ENCODE data around the gene TBC1D7.
A peak's percentile ranks its signal among the peaks of the same experiment; 100 is the strongest.

TBC1D7 gene

DNA sequence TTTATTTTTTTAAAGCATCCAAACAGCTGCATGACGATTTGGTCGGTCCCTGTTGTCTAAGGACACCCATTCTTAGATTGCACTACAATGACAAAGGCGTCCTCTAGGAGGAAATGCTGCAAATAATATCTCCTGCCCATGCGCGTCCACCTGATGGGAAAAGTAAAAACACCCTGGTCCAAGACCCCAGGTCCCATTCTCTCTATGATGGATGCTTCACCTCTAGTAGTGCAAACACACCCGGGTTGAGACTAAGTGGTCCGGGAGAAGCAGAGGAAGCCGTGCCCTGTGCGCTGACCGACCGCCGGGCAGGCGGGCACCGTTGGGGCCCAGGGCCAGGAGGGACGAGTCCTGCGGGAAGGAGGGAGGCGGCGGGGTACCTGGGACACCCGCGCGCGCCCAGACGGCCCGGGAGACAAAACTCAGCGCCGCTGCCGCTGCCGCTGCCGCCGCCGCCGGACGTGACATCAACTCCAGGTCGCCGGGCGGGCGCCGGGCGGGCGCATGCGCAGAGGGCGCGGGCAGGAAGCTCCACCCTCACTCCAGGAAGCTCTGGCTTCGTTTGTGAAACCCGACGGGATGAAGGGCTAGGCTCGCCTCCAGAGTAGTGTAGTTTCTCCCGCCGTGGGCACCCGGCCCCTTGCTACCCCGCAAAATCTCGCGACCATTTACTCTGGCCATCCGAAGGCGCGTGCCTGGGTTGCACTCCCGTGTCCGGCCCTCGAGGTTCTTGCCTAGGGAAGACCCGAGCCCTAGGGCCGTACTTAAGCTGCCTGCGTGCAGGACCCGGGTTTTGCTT, at the start of gene TBC1D7:
Gene TBC1D7, minus strand, starts transcription at position 462 of the 799 bp plus-strand sequence. CDS start 1,639 bp downstream, outside the sequence.
- peak; percentile 92 for DNase-seq

DNA sequence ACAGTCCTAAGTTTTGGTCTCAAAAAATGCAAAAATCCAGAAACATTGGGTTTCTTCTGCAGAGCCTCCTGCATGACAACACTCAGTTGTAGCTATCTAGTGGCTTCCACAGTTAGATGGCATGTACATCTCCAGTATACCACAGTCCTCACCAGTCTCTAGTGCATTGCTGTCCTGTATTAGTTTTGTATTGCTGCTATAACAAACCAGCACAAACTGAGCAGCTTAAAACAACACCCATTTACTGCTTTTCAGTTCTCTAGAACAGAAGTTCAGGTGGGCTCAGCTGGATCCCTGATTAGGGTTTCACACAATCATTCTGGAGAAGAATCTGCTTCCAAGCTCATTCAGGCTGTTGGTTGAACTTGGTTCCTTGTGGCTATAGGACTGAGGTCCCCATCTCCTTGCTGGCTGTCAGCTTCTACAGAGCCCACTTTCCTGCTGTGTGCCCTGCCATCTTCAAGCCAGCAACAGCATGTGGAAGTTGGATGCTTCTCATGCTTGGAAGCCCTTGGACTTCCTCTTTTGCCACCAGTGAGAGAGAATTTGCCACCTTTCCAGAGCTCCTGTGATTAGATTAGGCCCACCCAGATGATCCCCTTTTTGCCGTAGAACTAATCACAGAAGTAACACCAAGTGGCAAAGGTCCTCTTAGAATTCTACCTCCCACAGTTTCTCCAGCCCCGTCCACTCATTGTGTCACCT, 48.9 kb upstream of the TBC1D7 start:
- no peak for DNase-seq

DNA sequence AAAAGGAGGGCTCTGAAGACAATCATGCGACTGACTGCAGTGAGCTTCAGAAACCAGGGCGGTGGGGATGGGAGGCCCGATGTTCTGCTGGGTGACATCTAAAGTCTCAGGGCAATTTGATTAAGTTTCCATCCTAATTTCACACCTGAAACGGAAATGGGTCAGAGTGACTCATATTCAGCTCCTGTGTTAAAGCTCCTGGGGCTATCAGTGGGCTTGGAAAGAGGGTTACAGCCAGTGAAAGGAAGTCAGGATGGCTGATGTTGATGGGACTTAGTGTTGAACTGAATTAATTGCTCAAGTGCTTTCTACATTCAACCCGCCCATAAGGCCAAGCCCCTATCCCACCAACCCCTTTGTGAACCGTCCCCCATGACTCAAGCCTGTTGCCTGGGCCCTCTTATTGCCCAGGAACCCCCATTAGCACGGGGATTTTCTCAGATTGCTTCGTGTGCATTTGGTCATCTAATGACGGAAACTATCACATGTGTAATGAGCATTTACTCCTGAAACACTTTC, 47.1 kb upstream of the TBC1D7 start:
- DNase-seq: peak; percentile 50

DNA sequence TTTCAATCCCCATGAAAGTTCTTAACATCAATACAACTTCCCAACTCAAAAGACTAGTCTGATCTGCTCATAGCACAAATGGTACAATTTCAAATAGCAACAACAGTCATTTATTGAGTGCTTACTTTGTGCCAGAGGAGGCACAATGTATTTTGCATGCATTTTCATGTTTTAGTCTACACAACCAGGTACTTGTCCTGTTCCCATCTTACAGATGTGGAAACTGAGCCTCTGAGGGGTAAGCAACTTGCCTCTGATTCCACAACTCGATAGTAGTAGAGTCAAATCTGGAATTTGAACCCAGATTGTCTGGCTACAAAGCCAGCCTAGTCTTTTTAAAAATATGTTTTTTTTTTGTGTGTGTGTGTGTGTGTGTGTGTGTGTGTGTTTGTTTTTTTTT, 45.6 kb upstream of the TBC1D7 start:
- no peak for DNase-seq

DNA sequence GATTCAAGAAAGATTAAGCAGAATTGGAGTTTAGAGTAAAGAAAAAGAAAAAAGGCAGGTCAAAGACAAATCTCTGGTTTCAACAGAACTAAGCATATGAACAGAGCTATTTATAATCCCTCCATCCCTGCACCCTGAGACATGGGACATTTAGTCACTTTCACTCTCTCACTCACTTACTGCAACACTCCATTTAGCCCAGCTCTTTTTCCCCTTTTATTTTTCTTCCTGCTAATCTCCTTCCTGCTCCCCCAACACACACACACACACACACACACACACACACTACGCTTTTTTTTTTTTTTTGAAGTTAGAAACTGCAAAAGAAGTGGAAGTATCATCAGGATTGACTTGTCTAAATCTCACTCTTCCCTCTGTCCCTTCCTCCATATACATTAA, 45.1 kb upstream of the TBC1D7 start:
- no peak for DNase-seq

DNA sequence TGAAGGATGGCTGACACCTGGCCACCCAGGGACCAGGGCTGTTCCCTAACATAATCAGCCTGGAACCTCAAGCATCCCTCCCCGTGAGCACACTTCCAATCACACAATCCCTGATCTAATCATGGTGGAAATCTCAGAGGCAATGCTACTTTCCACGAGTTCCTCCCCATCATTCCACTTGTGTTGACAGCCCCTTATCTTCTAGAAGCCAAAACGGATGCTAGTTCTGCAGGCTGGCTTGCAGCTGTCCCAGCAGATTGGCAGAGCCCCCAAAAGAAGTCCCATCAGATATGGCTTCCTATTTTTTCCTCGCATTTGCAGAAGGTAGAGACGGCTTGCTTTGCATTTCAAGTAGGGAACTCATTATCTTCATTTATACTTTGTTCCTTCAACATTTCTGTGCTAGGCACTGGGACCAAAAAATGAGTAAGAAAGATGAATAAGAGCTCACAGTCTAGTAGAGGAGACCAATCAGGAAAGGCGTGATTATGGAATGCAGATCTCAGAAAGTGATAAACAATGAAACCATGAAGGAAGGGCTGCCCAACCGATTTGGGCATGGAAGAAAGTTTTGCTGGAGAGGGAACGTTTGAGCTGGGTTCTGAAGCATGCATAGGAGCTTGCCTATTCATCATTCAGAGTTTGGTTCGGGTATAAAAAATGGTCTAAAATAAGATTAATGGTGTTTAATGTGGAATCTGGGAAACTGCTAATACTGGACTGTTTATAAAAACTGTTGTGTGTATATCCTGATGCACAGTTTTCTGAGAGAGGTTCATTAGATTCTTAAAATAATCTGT, 44.6 kb upstream of the TBC1D7 start:
- DNase-seq: no peak

DNA sequence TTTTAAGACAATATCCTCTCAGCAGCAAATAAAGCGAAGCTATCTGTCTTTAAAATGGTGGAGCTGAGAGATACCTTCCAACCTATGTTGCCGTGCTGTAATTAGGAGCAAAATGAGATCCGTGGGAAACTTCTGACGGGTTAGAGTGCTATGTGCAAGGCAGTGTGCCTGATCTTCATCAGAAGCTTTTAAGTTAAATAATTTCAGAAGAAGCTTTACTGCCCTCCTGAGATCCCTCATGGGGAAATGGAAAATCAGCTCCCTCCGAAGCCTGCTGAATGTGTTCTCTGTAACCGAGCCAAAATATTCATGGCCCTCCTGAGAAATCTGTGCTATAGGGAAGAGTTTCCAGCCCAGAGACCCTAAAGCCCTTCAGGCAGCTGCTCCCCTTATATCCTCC, 43.7 kb upstream of the TBC1D7 start:
- no peak for DNase-seq

DNA sequence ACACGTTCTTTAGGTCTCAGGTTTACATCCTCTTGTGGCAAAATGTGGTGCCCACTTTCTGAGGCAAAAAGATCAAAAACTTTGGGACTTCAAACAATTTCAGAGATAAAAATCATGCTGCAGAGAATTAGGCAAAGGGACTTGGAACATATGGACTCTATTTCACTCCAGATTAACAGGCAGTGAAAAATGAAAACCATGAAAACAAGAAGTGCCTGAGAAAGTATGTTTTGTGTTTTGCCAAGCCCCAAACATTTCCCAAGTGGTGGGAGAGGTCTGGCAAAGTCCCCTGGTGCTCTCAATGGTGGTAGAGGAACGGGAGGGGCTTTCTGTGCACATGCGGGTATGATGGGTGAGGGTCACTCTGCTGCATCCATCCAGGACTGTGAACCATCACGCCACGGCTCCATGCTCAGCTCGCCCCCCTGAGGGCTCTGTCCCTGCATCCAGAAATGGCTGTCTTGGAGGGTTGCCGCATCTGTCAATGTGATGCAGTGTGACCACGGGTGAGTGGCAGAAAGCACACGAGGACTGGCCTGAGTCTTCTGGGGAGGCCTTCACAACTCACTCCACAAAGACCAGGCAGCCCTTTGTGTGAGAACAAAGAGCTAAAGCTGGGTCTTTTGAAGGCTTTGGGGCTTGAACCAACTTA, 43.2 kb upstream of the TBC1D7 start:
- DNase-seq: no peak

DNA sequence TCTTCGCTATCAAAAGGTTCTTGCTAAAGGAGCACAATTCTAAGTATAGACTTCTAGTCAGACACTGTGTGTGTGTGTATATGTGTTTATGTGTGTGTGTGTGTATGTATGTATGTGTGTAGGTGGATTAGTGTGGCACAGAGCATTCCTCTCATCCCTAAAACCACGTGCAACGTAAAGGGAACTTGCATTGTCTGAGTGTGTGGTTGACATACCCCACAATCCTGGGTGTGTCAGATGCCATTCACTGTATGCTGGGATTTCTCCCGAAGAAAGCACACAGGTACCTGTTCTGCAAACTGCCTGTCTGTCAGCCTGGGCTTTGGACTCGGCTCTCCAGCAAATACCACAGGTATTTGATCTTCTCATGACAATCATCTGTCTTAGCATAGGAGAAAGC, 42.3 kb upstream of the TBC1D7 start:
- DNase-seq: no peak

DNA sequence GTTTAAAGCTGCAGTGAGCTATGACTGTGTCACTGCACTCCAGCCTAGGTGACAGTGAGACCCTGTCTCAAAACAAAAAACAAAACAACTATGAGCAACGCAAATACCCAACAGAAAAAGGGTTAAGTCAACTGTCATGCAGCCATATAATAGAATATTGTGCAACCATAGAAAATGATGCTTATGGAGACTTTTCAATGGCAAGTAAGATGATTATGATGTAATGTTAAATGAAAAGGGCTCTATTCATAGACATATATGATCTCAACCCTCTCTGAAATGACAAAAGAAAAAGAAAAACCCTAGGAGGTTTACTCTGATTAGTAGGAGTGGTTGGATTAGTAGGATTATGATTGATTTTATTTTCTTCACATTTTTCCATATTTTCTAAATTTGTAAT, 41.3 kb upstream of the TBC1D7 start:
- DNase-seq: no peak

DNA sequence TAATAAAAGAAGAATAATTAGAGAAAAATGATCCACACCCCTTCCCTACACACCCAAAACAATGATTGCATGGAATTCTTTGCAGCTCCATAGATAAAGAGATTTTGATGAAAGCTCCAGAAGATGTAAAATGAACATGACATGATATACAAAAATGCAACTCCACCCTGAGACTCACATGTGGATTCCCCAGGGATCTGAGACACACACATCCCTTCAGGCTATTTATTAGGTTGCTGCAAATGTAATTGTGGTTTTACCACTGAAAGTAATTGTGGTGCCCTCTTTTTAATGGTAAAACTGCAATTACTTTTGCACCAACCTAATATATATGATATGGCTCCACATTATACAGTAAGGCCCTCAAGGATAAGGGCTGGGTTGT, 40.4 kb upstream of the TBC1D7 start:
- no peak for DNase-seq

DNA sequence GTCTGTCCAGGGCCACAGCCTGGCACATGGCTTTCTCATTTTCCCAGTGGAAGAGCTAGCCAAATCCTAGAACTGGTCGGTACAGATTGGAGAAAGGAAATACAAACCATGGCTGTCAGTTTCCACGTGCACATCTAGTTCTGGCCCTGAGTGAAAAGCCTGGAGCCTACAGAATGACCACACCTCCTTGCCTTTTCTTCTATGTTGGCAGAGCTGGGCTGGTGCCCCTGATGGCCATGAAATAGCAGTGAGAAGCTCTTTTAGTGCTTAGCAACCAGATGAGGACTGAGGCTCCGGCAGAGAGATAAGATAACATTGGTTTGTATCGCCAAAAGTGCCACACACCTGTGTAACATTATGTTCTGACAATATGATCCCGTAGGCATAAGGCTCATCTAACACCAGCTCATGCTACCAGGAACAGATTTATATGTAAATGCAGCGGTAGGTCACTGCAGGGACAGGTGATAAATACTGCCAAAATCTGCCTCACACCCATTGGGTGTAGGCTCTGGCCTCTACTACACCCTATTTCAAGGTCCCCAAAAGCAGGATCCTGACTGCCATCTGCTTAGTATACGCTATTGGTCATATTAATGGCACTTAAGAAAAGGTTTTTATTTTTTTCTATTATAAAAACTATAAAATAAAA, 39.9 kb upstream of the TBC1D7 start:
- DNase-seq: no peak

DNA sequence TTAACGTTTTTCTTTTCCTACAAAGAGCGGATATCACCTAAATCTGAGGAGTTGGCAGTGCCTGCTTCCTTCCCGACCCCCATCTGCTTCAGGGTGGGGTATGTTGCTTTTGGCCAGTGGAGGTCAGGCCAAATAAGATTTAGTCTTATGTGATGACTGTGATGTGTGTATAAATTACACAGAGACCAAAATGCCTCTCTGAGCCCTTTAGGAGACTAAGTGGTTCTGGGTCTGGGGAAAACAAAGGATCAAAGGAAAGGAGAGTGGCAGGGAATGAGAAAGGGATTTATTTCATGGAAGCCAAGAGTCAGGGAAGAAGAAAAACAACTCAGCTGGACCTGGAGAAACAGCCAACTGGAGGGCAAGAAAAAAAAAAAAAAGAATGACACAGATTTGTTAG, 39.1 kb upstream of the TBC1D7 start:
- no peak for DNase-seq

DNA sequence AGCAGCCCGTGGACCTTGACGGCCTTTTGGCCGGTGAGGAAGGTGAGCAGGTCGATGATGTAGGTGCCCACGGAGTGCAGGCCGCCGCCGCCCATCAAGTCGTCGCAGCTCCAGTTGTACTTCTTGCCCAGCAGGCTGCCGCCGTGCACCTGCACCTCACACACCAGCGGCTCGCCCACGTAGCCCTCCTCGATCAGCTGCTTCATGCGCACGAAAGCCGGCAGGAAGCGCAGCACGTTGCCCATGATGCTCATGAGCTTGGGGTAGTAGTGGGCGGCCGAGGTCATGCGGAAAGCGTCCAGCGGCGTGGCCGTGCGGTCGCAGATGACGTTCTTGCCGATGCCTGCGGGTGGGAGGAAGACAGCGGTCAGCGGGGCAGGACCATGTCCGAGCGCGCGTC, 37.0 kb upstream of the TBC1D7 start:
- DNase-seq: no peak

DNA sequence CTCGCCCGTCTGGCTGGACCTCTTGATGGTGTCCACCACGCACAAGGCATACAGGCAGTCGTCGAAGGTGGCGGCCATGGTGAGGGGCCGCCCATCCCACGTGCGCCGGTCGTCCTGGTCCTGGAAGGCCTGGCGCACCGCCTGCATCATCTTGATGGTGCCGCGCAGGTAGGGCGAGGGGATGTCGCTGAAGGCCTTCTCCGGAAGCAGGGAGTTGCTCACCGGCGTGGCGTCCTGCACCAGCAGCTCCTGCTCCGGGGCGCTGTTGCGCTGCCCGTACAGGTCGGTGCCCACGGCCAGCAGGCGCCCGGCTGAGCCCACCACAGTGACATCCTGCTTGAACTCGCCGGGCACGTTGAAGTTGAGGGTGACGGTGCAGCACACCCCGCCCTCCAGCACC, 36.5 kb upstream of the TBC1D7 start:
- no peak for DNase-seq

DNA sequence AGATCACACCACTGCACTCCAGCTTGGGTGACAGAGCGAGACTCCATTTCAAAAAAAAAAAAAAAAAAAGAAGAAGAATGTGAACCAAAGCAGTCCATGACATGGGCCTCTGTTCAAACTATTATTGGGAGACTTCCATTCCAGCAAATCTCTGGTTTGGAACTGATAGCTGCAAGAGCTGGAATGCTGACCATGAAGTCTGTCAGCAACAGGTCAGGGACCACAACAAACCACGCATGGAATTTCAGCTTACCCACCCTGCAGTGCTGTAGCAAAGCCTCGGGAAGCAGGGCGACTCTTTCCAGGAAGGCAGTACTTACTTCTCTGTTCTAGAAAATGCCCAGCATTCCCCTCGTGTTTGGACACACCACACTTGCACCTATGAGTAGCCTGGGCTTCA, 34.1 kb upstream of the TBC1D7 start:
- no peak for DNase-seq

DNA sequence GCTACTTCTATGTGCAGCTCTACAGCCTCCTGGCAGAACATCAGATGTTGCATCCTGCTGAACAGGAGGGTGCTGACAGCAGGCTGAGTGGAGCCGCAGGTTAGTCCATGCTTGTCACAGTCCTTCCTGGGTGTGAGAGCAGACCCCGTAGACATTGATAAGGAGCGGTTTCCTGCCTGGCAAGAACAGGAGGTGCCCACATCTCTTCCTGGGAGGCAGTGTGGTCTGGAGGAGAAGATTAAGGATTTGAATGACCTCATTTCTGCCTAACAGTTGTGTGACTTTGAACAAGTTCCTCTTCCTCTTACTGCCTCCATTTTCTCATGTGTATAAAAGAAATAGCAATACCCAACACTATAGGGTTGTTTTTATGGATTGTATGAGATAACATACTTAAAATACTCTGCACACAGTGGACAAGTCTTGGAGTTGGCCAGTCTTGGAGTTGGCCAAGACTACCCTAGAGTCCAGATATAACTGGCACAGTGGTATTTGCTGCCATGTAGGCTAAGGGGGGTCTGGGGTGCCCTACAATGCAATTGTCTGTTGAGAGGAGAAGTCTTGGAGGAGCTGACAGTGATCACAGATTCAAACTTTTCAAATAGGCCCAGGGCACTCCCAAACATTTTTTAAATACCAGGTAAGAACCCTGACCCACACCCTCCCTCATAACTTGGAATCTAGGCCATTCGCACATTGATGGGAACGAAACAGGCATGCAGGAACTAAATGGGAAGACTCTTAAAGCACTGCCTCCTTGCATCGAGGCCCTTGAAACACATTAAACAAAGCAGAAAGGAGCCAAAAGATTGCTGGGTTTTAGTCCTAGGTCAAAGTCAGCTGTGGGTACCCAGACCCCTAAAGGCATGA, 32.6 kb upstream of the TBC1D7 start:
- DNase-seq: no peak

DNA sequence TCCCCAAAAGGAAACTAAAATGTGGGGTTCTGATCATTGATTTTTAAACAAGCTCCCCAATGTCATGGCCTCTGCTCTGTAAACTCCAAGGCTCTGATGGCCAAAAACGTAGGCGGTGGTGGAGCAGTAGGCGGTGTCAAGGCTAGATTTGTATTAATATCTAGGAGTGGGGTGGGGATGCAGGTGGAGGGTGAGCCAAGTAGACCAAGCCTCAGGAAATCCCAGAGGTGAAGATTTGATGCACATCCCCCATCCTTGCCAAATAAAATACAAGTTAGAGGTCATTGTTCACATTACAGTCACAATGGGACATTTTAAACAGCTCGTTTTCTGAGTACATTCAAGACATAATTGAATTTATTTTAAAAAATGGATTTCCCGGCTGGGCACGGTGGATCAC, 30.9 kb upstream of the TBC1D7 start:
- no peak for DNase-seq

DNA sequence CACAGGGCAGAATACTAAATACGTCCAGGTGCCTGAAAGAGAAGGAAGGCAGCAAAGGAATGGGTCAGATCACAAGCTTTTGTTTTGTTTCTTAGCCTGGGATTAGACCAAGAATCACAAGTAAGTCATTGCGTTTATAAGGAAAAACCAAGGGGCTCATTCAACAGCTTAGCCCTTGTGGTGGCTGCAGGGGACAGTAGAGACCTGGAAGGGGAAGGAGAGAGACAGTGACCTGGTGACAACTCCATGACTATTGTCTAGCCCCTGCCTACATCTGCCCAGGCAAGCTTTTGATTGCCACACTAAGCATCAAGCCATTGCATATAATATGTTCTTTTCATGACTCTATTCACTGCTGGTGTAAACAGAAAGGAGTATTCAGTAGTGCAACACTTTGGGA, 30.2 kb upstream of the TBC1D7 start:
- no peak for DNase-seq

DNA sequence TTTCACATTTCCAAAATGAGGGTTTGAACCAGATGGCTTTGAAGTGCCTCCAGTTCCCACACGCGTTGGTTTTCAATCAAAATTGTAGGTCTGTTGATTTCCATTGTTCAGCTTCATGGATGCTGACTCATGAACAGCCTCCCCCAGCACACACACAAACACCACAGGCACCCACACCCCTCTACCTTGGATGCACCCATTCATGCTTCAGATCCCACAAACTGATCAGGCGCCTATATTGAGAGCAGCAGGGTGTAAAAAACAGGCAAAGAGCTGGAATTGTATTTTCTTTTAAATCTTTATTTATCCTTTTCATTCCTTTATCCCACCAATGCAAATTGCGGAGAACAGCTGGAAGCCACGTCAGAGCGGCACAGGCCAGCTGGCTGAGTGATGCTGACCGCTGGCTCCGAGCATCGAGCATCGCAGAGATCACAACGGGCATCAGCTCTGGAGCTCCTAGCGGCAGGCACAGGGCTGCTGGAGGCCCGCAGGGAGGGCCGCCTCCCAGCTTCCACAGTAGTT, 29.3 kb upstream of the TBC1D7 start:
- no peak for DNase-seq
